Fibroblast of skin of scalp (primary cell): ENCODE results near the gene KLK5. TPM values are rescaled to one million over a fixed set of nuclear protein-coding genes. Genes with fewer than 3 reads are reported as not detected.
"Not testable (repeated sequence)": the region's sequence is repeated elsewhere in the genome, so short reads cannot be mapped to it uniquely, and the experiment has no call there.

Experiments
- DNase-seq: peaks from one replicate; pipeline ENCODE4 v3.0.0-alpha.2; 2013
- polyA plus RNA-seq, 2 experiments: library from polyadenylated mRNA; unstranded; fragments of 120-200 nt; gene quantifications; one replicate each; pipeline ENCODE4 v1.2.1, GENCODE V29; 2013; ENCODE audit not compliant: insufficient read length in 2 of 2

KLK5 gene
- not detected for polyA plus RNA-seq (2013, experiment 1 of 2; ENCODE audit: insufficient read length)
- polyA plus RNA-seq (2013, experiment 2 of 2; ENCODE audit: insufficient read length): not detected

- no peak for DNase-seq
These were observed at the start of gene KLK5 for GRCh38 chr19:50952910-50953309. KLK5 (minus strand) TSS chr19:50953038; CDS start chr19:50952657, 381 bp downstream.

- no peak for DNase-seq
These were observed 49.3 kb upstream of the KLK5 start for GRCh38 chr19:51002089-51002532.

GRCh38 chr19:51001515-51001914 is 48.7 kb upstream of the KLK5 start, which contains the start of gene KLK8:
KLK8 (minus strand) TSS chr19:51001604; CDS start chr19:51001167, 437 bp downstream.
- no peak for DNase-seq

- no peak for DNase-seq
These were observed 48.1 kb upstream of the KLK5 start for GRCh38 chr19:51000981-51001380.

- no peak for DNase-seq
These were observed 47.6 kb upstream of the KLK5 start for GRCh38 chr19:51000426-51000825.

- no peak for DNase-seq
These were observed 45.8 kb upstream of the KLK5 start for GRCh38 chr19:50998686-50999085.

GRCh38 chr19:50998061-50998460 is 45.2 kb upstream of the KLK5 start:
- no peak for DNase-seq

GRCh38 chr19:50994129-50994528 is 41.3 kb upstream of the KLK5 start:
- no peak for DNase-seq

- DNase-seq: no peak
These were observed 39.8 kb upstream of the KLK5 start for GRCh38 chr19:50992666-50993035.

- DNase-seq: not testable (repeated sequence)
These were observed 31.6 kb upstream of the KLK5 start for GRCh38 chr19:50984416-50984815.

GRCh38 chr19:50983625-50984292 is 30.9 kb upstream of the KLK5 start, which contains the start of gene KLK7:
KLK7 (minus strand) TSS chr19:50983917; CDS start chr19:50982399, 1,518 bp downstream.
- DNase-seq: no peak

GRCh38 chr19:50982186-50982585 is 29.3 kb upstream of the KLK5 start:
- no peak for DNase-seq

GRCh38 chr19:50981587-50982146 is 28.8 kb upstream of the KLK5 start:
- no peak for DNase-seq

- no peak for DNase-seq
These were observed 27.4 kb upstream of the KLK5 start for GRCh38 chr19:50980208-50980607.

- DNase-seq: no peak
These were observed 26.9 kb upstream of the KLK5 start for GRCh38 chr19:50979758-50980157.

- DNase-seq: no peak
These were observed 26.0 kb upstream of the KLK5 start for GRCh38 chr19:50978772-50979390.

GRCh38 chr19:50977626-50978025 is 24.8 kb upstream of the KLK5 start:
- DNase-seq: no peak

GRCh38 chr19:50975766-50976165 is 22.9 kb upstream of the KLK5 start:
- DNase-seq: no peak

- no peak for DNase-seq
These were observed 22.1 kb upstream of the KLK5 start for GRCh38 chr19:50974702-50975556.

- DNase-seq: no peak
These were observed 20.0 kb upstream of the KLK5 start for GRCh38 chr19:50972795-50973376.

GRCh38 chr19:50969810-50970209 is 17.0 kb upstream of the KLK5 start:
- DNase-seq: not testable (repeated sequence)

GRCh38 chr19:50969413-50969760 is 16.5 kb upstream of the KLK5 start, which contains the start of gene KLK6:
KLK6 (minus strand) TSS chr19:50969591; CDS start chr19:50968104, 1,487 bp downstream.
- no peak for DNase-seq
